Stimulated activated CD8-positive, alpha-beta memory T cell treated with anti-CD3 and anti-CD28 coated beads, Interleukin-2, amount 100 ng/mL, for 1 hour (primary cell): ENCODE data around the gene RDH12.

Source experiments
- DNase-seq, 2 donors: peaks; one replicate each; pipeline ENCODE4 v3.0.0-alpha.2; 2020; ENCODE audit warnings: low read depth in 2 of 2

Gene RDH12

DNA sequence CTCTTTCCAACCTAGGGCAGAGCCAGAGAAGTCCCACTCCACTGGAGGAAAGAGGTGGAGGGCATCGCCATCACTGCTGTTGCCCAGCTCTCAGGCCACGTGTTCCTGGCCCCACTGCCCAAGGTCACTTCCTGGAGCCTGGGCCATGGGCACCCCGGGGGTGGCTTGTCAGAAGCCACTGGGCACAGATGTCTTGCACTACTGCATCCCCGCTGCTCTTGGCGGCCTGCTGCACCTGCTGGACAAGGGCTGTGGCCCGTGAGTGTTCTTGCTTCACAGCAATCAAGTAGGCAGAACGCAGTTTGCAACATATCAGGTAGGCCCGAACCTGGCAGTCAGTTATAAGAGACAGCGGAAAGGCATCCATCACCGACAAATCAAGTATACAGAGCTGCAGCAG lies 46.6 kb downstream of the RDH12 start:
- DNase-seq = no peak

- no peak for DNase-seq
Measured at GRCh38 chr14:67749341-67750084, 47.8 kb downstream of the RDH12 start.

DNA sequence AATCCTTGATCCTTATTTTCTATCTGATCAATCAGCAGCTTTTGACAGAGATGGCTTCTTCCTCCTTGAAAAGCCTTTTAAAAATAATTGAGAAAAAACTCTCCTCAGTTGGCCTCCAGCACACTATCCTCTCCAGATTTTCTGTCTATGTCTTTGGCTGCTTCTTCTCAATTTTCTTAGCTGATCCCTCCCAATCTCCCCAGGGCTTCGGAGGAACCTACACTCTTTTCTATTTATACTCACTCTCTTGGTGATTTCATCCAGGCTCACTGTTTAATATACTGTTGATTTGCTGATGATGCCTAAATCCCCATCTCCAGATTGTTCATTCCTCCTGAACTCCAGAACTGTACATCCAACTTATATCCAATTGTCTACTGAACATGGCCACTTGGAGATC lies 54.8 kb downstream of the RDH12 start:
- no peak for DNase-seq

DNA sequence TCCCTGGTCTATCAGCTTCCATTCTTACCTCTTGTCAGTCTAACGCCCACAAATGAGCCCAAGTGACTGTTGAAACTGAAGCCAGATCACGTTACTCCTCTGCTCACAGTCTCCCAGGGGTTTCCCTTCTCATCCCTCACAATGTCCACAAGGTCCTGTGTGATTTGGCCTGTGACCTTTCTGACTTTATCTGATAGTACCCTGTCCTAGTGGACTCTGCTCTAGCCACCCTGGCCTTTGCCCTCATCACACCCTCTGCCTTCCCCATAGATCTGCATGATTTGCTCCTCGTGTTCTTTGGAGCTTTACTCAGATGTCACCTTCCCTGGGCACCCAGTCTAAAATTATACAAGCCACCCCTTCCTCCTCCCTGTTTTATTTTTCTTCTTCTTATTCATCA lies 55.5 kb downstream of the RDH12 start:
- DNase-seq = no peak

DNA sequence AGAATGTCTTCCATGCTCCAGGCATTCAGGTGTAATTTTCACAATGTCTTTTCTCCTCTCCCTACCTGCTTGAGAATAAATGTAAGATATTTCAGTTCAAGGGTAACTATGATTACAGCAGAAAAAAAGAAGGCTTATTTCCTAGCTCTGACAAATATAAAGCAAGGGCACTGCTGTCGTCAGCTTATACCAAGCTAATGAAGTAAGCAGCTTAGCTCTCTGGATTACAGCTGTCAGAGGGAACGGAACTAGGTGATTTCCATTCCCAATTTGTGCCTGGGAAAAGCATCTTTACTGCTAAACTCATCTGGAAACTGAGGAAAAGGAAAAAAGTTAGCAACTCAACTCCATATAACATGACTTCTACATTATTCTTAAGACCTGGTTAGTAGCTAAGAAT lies 58.2 kb downstream of the RDH12 start:
- no peak for DNase-seq

DNA sequence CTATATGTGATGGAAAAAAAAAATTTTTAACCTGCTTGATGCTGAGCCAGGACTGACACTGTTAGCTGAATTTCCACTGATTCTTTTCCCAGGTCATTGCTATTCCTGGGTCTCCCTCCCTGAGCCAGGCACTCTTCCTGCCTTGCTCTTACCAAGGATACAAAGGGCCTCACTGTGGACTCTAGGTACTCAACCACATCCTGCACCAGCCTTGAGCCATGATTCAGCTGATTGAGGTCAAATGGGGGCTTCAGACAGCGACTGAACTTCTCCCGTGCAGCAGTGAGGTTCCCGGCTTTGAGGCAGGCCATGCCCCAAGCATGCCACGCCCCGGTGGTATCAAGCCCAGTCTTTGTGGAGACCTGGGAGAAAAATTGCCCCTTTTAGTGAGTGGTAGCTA lies 60.4 kb downstream of the RDH12 start:
- DNase-seq = no peak

DNA sequence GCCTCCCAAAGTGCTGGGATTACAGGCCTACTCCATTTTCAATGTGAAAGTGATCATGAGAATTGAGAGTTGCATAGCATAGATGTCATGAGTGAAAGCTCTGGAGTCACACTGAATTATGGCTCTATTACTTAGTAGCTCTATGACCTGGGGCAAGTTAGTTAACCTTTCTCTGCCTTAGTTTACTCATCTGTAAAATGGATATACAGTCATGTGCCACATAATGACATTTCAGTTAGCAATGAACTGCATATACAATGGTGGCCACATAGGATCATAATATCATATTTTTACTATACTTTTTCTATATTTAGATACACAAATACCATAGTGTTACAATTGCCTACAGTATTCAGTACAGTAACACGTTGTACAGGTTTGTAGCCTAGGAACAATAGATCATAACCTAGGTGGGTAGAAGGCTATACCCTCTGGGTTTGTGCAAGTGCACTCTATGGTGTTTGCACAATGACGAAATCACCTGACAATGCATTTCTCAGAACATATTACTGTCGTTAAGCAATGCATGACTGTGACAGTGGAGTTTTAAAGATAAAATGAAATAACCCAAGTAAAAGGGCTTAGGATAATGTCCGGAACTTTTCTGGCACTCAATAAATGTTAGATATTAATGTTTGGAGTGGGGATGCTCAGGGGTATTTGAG lies 61.6 kb downstream of the RDH12 start:
- DNase-seq = no peak

DNA sequence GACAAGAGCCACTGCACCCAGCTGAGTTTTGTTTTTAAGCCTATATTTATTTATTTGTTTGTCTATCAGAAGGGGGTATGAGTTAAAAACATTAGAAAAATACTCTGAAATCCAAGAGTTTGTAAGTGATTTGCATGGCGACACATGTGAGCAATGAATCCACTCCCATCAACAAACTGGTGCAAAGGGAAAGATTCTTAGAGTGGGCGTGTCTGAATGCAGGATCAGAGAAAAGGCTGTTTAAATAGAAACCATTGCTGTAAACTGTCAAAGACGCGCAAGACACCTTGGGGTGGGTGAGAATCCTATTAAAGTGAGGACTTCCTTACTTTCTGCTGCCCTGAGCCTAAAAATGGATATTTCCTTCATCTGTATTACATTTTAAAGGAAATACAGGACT lies 62.8 kb downstream of the RDH12 start:
- no peak for DNase-seq

DNA sequence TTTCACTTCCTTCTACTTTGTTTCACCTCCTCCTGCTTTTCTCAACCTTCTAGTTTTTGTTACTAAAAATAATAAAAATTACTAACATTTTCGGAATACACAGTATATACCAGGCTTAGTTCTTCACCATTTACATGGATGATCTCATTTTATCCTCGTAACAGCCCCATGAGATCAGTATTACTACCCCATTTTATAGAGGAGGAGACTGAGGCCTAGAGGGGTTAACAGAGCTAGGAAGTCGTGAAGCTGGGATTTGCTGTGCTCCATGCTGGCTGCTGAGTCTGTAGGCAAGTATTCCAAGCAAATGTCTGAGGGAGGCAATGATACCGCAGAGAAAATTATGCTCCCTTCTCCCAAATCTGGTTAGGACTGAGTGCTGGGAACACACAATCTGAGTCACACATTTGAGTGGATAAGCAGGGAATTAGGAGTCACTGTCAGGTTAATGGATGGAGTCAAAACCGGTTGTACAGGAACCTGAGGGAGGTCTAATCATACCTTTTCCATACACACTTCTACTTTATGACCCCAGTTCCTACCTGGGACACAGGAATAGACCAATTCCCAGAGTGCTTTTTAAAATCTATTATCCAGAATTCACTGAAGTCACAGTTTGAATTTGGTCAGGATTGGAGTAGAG lies 63.6 kb downstream of the RDH12 start:
- no peak for DNase-seq

DNA sequence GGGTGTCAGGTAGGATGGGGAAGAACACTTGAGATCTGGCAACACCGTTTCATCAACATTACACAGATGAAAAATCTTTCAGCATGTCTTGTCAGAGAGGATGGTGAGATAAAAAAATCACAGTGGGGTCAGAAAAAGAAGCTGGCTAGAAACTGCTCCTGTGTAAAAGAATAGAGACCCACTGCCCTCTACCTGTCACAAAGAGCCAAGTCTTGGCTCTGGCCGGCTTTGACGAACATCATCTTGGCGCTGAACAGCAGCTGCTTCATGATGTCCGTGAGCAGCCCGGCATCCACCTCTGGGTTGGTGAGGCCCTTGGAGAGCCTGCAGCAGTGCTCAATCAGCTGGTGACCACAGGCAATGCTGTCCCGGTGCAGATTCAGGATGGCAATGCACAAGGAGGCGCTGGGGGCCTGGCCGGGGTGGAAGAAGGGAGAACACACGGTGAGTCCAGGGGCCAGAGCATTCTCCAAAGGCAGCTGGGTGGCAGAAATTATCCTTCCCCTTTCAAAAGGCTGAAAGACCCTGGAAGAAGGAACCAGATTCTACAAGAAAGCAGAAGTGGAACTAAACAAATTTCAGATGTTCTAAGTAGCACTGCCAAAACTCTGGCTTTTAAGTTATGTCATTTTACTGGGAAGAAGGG lies 64.5 kb downstream of the RDH12 start:
- DNase-seq = no peak

DNA sequence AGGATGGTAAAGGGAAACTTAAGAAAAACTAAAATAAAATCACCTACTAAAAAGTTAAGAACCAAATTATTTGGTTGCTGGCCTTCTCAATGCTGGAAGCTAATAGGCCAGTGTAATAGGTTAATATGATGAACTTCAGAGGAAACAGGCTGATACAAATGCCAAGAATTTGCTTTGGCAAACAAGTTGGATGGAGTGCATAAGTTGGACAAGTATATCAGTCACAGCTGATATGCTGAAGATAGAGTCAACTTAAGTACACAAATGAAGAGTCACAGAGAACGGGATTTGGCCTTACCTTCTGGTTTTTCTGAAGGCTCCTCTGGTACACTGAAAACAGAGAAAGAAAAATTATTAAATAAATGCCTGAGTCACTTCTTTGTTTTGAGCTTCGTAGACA lies 66.5 kb downstream of the RDH12 start:
- DNase-seq = no peak

DNA sequence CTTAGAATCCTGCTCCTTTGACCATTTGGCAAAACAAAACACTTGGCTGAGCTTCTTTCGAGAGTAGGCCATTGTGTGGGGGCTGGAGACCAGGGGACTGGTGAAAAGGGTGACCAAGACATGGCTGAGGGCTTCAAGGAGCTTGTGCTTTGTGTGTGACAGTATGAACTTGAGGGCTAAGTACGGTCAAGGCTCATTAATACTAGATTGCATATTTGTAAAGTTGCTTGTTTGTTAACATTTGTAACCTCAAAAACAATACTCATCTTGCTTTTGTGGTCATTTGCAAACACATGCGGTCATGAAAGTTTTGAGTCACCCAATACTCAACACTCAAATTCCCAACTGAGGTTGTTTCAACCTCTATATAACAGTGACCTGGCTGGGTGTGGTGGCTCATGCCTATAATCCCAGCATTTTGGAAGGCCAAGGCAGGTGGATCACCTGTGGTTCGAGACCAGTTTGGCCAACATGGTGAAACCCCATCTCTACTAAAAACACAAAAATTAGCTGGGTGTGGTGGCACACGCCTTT lies 72.2 kb downstream of the RDH12 start:
- DNase-seq = no peak

DNA sequence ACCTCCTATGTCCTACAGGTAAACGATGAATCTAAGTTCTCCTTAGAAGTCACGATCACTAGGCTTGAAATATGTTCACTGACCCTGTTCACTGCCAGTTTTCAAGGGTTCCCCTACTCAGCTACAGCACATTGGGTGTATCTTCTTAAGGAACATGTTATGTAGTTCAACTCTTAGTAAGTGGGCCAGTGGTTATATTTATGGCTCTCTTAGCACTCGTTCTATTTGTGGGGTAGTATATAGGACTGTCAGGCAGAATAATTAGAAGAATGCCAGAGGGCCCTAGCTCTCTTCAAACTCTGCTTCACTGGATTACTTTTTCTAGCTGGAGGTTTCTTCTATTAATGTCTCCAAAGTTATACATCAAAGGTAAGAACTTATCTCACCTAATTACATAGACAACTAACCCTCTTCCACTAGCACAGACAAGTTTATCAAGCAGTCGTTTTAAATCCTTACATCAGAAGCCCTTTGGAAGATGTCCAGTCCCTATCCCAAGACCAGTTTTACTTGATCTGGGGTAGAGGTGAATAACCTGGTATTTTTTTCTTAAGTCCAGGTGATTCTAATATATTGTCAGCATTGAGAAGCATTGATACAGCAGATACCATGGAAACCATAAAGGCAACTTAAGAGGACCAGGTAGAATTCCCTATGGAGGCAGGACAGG lies 75.1 kb downstream of the RDH12 start:
- no peak for DNase-seq

DNA sequence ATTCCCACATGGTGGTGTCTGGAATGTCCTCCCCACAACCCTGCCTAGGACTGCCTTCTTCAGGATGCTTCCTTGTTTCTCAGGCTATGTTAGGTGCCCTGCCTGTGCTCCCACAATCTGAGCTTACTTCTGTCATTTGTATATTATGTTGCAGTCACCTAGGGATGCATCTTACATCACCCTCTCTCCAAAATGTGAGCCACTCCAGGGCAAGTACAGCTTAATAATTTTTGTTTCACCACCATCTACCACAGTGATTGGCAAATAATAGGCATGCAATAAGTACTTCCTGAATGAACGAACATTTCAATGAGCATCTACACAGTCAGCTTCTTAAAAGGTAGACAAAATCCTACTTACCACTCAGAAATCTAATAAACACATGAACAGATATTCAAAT lies 77.1 kb downstream of the RDH12 start:
- no peak for DNase-seq

- no peak for DNase-seq
Measured at GRCh38 chr14:67782090-67782489, 80.4 kb downstream of the RDH12 start.
